Suprapubic skin (tissue), 4 donors: ENCODE results near the gene CPNE4.

Experiments
- CTCF ChIP-seq, 2 donors: fragments of 200-600 bp in 1 of 2; fragments of 450-650 bp in 1 of 2; sonication (generic) in 1 of 2; IDR thresholded peaks; one replicate each; pipeline ENCODE4 v1.5.1; 2016 to 2019; ENCODE audit warnings: antibody characterized with exemption in 2 of 2, mild to moderate bottlenecking in 1 of 2, moderate library complexity in 1 of 2
- EP300 ChIP-seq: sonication (generic); formaldehyde crosslinking; IDR thresholded peaks from one replicate; pipeline ENCODE4 v1.6.1; 2017; ENCODE audit warnings: antibody characterized with exemption
- POLR2A ChIP-seq, 2 donors: fragments of 450-650 bp; IDR thresholded peaks; one replicate each; pipeline ENCODE4 v1.6.1; 2017; ENCODE audit warnings: antibody characterized with exemption in 2 of 2, mild to moderate bottlenecking in 2 of 2, moderate library complexity in 2 of 2
- POLR2AphosphoS5 ChIP-seq, 3 donors: sonication (generic); formaldehyde crosslinking; IDR thresholded peaks; one replicate each; pipeline ENCODE4 v1.6.1; 2017; ENCODE audit warnings: antibody characterized with exemption in 3 of 3

GRCh38 chr3:131630097-131630496 is 404.7 kb downstream of the CPNE4 start:
- TF ChIP-seq CTCF (IDR thresholded peaks at IDR 0.05) (no peak), EP300 (no peak), POLR2A (IDR thresholded peaks at IDR 0.05) (no peak), POLR2AphosphoS5 (IDR thresholded peaks at IDR 0.05) (no peak)
